Heart left ventricle (tissue), 13 donors: ENCODE results near the gene TENM3.

Experiments
- POLR2A ChIP-seq, 2 donors: fragments of 450-650 bp; IDR thresholded peaks; one replicate each; pipeline ENCODE4 v1.6.1; 2017; ENCODE audit warnings: antibody characterized with exemption in 2 of 2, mild to moderate bottlenecking in 2 of 2, moderate library complexity in 2 of 2
- TF ChIP-seq, protein P1 (sequence below), 12 donors: fragments of 200-600 bp; sonication (generic) in 4 of 12; IDR thresholded peaks; one replicate each; pipeline versions ENCODE4 v1.5.0 to v1.8.0; 2018 to 2022; ENCODE audit warnings: antibody characterized with exemption in 12 of 12, mild to moderate bottlenecking in 5 of 12
- donor health status: ischemic (EF 13 %, LVEDD 7.1; RV severe dilation, severe dysfunction).
- donor health status: DM: no; HTN: yes; CAD: no.
- donor health status: DM: no; HTN: no; CAD: no.
- donor health status: ischemic (EF 25% LVEDD 6.9; RV normal size, moderate dysfunction).
- donor health status: ischemic (EF 25% LVEDD 5.7; RV mildly dilated, moderate dysfunction).
- donor health status: ischemic (EF 35%, LVEDD 5.7; RV mildly dilated, moderate dysfunction).
- donor health status: nonischemic (EF 11% LVEDD 7.7; RV severe dilation, severe dysfunction).
- donor health status: DM: yes; HTN: yes; CAD: no.
- donor health status: PGD.
- donor health status: ischemic (EF 29% LVEDD 5.4; RV normal size, mild dysfunction).
- donor health status: nonischemic (EF 23%, LVEDD 6.1; RV moderate dilation, normal function).

DNA sequence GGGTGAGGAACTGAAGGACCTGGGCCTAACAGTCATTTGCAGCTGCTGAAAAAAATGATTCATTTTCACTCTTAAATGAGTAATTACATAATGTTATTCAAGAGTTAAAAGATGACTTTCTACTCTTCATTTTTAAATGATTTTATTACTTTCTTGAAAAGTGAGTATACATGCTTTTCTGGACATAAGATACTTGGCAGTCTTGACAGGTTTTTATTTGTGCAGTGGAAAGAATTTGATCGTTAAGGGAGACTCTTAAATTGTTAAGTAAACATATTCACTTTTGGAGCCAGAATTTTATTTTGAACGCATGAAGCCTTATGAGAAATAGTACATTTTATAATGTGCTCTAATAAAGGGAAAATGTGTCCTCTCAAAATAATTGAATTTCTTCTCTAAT lies 245.7 kb downstream of the TENM3 start:
- TF ChIP-seq, protein P1, sequence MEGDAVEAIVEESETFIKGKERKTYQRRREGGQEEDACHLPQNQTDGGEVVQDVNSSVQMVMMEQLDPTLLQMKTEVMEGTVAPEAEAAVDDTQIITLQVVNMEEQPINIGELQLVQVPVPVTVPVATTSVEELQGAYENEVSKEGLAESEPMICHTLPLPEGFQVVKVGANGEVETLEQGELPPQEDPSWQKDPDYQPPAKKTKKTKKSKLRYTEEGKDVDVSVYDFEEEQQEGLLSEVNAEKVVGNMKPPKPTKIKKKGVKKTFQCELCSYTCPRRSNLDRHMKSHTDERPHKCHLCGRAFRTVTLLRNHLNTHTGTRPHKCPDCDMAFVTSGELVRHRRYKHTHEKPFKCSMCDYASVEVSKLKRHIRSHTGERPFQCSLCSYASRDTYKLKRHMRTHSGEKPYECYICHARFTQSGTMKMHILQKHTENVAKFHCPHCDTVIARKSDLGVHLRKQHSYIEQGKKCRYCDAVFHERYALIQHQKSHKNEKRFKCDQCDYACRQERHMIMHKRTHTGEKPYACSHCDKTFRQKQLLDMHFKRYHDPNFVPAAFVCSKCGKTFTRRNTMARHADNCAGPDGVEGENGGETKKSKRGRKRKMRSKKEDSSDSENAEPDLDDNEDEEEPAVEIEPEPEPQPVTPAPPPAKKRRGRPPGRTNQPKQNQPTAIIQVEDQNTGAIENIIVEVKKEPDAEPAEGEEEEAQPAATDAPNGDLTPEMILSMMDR (IDR thresholded peaks at IDR 0.05) = no peak
- no peak for TF ChIP-seq POLR2A (IDR thresholded peaks at IDR 0.05)
